ENCODE measurements around the gene SHC3. TPM values are rescaled to one million over a fixed set of nuclear protein-coding genes. Genes with fewer than 3 reads are reported as not detected.

The SHC3 gene
- total RNA-seq, 1 donor from 2014 or later = 0.96 TPM

GRCh38 chr9:89165880-89166279 lies 12.7 kb downstream of the SHC3 start:
- H3K27ac ChIP-seq (replicated peaks) = no peak overlapping the region
- intact Hi-C loops (cut with micrococcal nuclease) = no loop called here
- H3K4me1 ChIP-seq = no peaks in the 10 kb centered on the region
- H3K27me3 ChIP-seq (ENCODE audit: low read depth) = peaks cover 5% of the 10 kb centered on the region
- H3K9me3 ChIP-seq (replicated peaks) = no peaks in the 10 kb centered on the region
- no peak for DNase-seq
- no peak for TF ChIP-seq CTCF (IDR thresholded peaks at IDR 0.05; ENCODE audit: borderline replicate concordance)
- H3K36me3 ChIP-seq = no peaks in the 10 kb centered on the region
- no peak overlapping the region for H3K4me3 ChIP-seq

GRCh38 chr9:89165341-89165740 lies 13.3 kb downstream of the SHC3 start:
- H3K9me3 ChIP-seq (replicated peaks) = no peaks in the 10 kb centered on the region
- no peak overlapping the region for H3K27ac ChIP-seq (replicated peaks)
- intact Hi-C loops (cut with micrococcal nuclease) = no loop called here

GRCh38 chr9:89161221-89161620 lies 17.4 kb downstream of the SHC3 start:
- H3K4me1 ChIP-seq = no peaks in the 10 kb centered on the region
- H3K27ac ChIP-seq (replicated peaks) = no peak overlapping the region
- intact Hi-C loops (cut with micrococcal nuclease) = no loop called here
- no peak for DNase-seq
- no peak overlapping the region for H3K4me3 ChIP-seq
- no peak for TF ChIP-seq CTCF (IDR thresholded peaks at IDR 0.05; ENCODE audit: borderline replicate concordance)
- peaks cover 22% of the 10 kb centered on the region for H3K27me3 ChIP-seq (ENCODE audit: low read depth)
- no peaks in the 10 kb centered on the region for H3K9me3 ChIP-seq (replicated peaks)
- H3K36me3 ChIP-seq = no peaks in the 10 kb centered on the region

More at GRCh38 chr9:89165341-89165740, 13.3 kb downstream of the SHC3 start:
- no peak for DNase-seq
- Histone ChIP-seq H3K27me3 (ENCODE audit: low read depth) (peaks cover 10% of the 10 kb centered on the region), H3K36me3 (no peaks in the 10 kb centered on the region), H3K4me3 (no peak overlapping the region), H3K4me1 (no peaks in the 10 kb centered on the region)
- TF ChIP-seq CTCF (IDR thresholded peaks at IDR 0.05; ENCODE audit: borderline replicate concordance) = no peak

- Histone ChIP-seq H3K4me1 (no peaks in the 10 kb centered on the region), H3K9me3 (replicated peaks) (no peaks in the 10 kb centered on the region), H3K27ac (replicated peaks) (no peak overlapping the region), H3K36me3 (no peaks in the 10 kb centered on the region), H3K27me3 (ENCODE audit: low read depth) (peaks cover 22% of the 10 kb centered on the region), H3K4me3 (no peak overlapping the region)
- no peak for TF ChIP-seq CTCF (IDR thresholded peaks at IDR 0.05; ENCODE audit: borderline replicate concordance)
- DNase-seq = no peak
- intact Hi-C loops (cut with micrococcal nuclease) = no loop called here
These were observed 17.8 kb downstream of the SHC3 start for GRCh38 chr9:89160806-89161205.

- no peak overlapping the region for H3K4me3 ChIP-seq
- TF ChIP-seq CTCF (IDR thresholded peaks at IDR 0.05; ENCODE audit: borderline replicate concordance) = no peak
- no peak overlapping the region for H3K27ac ChIP-seq (replicated peaks)
- intact Hi-C loops (cut with micrococcal nuclease) = no loop called here
- no peaks in the 10 kb centered on the region for H3K4me1 ChIP-seq
- H3K9me3 ChIP-seq (replicated peaks) = no peaks in the 10 kb centered on the region
- no peak for DNase-seq
- H3K36me3 ChIP-seq = no peaks in the 10 kb centered on the region
- H3K27me3 ChIP-seq (ENCODE audit: low read depth) = peaks cover 9% of the 10 kb centered on the region
These were observed 23.8 kb downstream of the SHC3 start for GRCh38 chr9:89154651-89155336.
